HG02970 (cell line): ENCODE measurements around the gene FOXO3.
"Not testable (repeated sequence)": the region's sequence is repeated elsewhere in the genome, so short reads cannot be mapped to it uniquely, and the experiment has no call there.

Experiments
- ATAC-seq: cut with Tn5 transposase; IDR thresholded peaks from one replicate; pipeline ENCODE4 v1.9.1; 2021; ENCODE audit warnings: mild to moderate bottlenecking, moderate library complexity, moderate number of reproducible peaks; ENCODE audit not compliant: unreplicated experiment, low FRiP score

Gene FOXO3

DNA sequence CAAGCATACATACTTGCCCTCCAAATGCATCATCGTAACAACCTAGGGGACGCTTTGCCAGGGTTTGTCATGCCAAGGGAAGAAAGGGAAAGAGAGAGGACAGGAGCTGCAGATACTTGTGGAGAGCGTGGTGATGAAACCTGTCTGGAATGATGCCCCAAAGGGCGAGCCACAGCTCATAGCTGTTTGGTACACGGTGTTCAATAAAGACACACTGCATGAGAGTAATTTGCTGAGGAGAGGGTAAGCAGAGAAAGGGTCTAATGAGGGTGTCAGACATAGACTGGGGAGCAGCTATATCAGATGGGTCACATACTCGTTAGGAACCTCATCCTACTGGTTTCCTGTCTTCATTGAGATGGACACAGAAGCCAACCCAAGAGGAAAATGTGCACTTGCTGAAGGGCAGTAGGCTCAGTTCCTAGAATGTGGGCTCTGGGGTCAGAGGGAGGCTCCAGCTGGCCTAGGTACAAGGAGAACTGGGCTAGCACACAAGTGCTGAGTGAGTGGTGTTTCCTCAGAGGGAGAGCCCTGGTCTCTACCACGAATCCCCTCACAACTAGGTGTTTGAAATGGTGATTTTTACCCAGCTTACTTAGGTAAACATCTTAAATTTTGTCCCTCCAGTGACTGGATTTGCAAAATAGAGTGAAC is 5.2 kb upstream of the FOXO3 start:
- ATAC-seq: no peak

DNA sequence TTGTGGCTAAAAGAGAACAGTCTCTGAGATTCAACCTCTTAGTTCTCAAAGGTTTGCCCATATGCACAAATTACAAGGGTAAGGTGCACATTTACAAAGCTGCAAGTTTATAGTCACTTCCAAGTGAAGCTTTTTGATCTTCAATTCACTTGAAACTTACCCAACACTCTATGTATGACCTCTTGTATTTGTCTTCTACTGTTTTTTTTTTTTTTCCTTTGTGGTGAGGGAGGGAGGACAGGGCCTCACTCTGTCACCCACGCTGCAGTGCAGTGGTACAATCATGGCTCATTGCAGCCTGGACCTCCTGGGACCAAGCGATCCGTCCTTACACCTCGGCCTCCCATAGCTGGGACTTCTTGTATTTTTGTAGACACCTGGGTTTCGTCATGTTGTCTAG is 4.5 kb upstream of the FOXO3 start:
- ATAC-seq: no peak

DNA sequence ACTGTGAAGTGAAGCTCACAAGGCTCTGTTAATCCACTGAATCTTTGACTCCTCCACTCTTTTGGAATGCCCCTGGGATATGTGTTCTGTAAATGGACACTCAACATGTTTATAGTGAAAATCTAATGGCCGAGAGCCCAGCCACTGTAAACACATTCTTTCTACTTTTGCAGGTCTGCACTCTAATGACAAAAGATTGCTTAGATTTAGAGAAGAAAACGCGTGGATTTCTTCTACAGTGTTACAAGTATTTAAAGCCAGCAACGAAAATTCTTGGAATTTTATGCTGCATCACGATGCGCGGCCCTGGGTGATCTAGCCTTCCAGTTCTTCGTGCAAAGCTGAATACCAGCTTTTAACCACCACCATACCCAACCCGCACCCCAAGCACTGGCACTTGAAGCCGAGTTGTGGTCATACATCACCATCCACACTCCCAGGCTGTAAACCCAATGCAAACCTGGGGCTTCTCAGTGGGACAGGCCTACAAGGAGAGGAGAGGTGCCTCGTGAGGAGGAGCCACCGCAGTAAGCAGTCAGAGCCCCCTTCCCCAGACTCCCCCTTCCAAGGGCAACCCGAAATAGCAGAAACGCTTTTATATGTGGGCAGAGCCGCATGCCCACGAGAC is 3.7 kb upstream of the FOXO3 start:
- ATAC-seq: no peak

DNA sequence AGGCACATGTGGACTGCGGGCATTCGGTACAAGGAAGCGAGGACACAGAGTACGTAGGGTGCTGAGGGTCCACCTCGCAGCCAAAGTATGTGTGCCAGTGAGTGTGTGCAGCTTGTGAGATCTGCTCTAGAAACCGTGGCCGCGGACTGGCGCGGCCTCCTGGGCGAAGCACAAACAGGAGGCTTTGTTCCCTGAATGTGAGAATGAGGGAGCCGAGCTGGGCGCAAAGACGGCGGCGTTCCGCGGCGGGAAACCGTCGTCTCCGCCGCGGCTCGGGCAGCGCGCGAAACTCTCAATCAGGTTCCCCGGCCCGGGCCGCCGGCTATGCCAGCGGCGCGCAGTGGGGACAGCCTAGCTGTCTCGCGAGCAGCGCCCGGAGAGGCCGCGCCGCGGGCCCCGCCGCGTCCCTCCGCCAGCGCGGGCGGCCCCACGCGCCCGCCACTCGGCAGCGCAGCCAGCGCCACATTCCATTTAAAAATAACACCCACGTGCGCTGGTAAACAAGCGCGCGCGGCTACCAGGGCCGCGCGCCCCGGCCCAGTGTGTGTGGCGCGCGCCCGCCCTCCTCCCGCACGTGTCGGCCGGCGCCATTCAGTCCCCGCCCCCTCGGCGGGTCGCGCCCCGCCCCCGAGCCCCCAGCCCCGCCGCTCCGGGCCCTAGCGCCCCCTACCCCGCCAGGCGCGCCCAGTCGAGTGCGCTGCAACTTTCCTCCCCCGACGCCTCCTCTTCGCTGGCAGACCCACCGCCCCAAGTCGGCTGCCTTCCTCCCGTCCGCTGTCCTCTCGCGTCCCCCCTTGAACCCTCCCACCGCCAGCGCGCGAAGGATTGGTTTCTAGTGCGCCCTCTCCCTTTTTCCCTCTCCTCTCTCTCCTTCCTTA is 3.0 kb upstream of the FOXO3 start:
- no peak for ATAC-seq

DNA sequence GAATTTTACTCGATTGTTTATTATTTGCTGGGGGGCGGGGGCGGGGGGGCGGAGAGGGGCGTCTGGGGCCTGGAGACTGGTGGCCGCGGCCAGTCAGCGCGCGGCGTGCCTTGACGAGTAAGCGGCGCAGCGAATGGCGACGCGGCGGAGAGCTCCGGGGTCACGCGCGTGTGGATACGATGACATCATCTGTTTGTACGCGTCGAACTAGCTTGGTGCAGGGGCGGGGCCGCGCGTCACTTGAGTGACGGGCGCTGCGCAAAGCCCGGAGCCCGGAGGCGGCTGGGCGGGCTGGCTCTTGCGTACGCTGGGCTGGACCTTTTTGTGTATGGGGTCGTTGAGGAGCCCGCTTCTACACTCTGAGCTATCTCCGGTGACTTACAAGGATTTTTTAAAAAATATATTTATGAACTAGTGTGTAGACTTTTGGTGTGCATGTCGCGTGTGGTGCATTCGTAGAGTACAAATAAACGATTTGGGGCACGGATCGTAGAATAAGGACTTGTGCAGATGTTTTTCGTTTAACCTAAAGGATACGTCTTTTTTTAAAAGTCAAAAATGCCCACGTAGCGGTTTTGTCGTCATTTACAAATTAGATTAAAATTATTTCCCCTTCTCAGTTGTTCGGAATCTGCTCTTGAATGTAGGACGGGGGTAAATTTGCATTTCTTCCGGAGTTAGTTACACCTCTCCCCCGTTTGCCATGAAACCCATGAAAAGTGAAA is 2.2 kb upstream of the FOXO3 start:
- ATAC-seq: peak; percentile 59

DNA sequence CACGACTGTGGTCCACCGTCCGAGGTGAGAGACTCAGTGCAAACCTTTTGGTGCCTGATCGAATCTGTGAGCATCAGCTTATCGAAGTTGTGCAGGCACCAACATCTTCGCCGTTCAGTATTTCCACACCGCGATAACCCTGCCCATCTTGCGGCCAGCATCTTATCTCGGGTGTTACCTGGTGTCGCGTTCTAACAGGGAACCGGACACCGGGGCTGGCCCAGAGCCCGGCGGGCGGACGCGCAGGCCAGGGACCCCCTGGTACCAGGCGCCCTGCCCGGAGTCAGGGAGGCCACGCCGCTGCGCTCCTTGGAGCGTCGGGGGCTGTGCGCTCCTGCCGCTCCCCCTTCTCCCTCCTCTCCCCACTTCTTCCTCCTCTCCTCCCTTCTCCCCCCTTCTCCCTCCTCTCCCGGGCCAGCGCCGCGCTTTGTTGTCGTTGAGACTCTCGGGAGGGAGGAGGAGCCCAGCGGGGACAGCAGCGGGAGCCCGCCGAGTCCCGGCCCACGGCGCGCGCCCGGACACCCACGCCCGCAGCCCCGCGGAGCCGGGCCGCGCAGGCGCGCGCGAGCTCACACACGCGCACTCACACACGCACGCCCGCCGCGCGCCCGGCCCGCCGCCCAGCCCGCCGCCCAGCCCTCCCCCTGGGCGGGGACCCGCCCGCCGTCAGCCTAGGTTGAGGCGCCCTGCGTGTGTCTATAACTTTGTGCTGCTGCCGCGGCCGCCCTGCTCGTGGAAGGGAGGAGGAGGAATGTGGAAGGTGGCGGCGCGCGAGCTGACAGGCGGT is 1.4 kb upstream of the FOXO3 start:
- ATAC-seq: peak; percentile 33

DNA sequence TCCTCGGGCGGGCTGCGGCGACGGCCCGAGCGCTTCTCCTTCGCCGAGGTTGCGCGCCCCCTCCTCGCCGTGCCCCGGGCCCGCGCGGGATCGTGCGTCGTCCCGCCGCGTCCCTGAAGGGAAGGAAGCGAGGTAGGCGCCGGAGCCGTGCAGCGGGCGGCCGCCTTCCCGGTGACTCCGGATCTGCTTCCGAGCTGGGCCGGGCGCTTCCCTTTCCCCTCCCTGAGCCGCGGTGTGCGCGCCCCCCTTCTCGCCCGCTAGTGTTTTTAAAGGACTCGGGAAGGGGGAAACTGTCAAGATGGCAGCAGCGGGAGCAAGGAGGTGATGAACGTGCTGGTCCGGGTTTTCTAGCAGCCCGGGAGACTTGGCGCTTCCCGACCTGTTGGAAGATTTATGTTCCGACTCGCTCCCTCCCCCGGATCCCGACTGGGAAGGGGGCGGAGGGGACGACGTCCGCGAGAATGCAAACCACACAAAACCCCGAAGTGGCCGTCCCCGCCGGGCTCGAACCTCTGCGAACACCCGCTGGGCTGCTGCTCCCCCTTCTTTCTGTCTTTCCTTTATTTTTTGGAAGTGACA is 744 bp upstream of the FOXO3 start:
- no peak for ATAC-seq

DNA sequence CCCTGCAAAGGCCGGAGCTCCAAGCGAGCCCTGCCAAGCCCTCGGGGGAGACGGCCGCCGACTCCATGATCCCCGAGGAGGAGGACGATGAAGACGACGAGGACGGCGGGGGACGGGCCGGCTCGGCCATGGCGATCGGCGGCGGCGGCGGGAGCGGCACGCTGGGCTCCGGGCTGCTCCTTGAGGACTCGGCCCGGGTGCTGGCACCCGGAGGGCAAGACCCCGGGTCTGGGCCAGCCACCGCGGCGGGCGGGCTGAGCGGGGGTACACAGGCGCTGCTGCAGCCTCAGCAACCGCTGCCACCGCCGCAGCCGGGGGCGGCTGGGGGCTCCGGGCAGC is 561 bp downstream of the FOXO3 start:
- not testable (repeated sequence) for ATAC-seq

DNA sequence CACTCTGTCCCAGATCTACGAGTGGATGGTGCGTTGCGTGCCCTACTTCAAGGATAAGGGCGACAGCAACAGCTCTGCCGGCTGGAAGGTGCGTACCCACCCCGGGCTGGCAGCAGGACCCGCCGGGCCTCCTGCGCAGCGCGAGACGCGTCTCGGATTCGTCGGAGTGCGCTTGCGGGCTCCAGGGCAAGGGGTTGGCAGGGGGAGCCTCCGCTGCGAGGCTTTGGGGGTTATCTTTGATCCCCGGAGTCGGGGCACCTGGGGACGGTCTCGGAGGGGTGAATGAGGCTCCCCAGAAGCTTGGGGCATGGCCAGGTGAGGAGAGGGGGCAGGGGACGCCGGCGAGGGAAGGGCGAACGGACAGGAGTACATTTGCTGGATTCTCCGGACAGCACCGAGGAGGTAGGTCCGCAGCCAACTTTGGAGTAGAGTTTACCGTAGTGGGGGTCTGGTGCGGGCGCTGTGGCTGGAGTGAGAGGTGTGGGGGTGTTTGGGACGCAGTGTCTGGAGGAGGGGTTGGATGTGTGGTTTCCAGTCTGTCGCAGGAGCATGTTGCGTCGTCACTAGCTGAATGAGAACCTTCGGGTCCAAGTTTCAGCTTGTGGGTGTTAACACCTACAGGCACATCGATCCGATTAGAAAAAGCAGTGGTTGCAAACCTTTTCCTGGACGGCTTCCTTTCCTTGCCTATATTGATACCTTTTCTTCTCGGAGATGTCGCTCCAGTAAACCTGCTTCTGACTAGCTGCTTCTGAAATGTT is 1.2 kb downstream of the FOXO3 start:
- ATAC-seq: no peak

DNA sequence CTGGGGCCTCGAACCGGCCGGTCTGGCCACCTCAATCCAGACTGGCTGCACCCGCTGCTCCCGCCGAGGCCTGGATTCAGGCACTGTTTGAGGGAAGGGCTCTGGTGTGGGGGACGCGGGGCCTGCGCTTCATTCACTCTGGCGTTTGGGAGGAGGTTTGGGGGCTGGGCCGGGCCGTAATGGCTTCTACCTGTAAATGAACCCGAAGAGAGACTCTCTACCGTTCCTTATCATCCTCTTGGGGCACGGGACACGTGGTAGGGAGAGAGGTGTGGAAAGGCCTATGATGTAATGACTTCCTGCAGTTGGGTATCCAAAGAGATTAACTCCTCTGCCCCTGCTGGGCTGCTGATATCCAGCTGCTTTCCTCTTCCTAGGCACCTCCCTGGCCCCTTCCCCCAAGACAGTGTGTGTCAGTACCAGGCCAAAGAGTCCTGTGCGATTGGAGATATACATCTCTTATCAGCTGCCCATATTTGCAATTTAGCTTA is 1.8 kb downstream of the FOXO3 start:
- ATAC-seq: no peak

DNA sequence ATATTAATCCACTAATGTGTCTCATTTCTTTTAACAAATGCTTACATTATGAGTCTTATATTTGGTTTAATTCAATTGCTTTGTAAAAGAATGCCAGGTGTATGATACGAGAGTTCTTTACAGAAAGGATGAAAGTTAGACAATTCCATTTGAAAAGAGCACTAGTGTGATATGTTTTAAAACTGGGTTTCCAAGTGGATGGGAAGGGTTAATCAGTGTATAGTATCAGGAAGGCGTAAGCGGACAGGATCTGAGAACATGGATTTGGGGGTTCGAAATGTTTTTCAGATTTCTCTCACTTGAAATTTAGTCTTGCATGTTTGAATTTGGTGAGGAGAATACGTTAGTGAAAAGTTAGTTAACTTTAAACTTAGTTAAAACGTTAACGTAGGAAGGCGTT is 2.6 kb downstream of the FOXO3 start:
- no peak for ATAC-seq

DNA sequence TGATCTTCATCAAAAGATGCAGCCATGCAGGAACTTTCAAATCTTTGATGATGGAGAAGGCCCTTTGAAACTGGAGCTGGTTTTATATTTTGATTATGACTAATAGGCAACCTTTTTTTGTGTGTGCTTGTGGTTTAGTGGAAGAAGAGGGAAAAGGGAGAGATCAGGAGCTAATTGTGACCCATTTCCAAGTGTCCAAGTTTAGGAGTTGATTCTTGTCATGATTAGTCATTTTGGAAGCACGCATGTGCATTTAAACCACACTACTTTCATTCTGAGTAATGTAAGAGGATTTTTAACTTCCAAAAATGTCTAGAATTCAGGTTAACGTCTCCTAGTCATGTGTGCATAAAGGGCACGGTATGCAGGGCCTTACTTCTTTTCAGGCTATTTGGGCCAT is 3.5 kb downstream of the FOXO3 start:
- ATAC-seq: no peak

DNA sequence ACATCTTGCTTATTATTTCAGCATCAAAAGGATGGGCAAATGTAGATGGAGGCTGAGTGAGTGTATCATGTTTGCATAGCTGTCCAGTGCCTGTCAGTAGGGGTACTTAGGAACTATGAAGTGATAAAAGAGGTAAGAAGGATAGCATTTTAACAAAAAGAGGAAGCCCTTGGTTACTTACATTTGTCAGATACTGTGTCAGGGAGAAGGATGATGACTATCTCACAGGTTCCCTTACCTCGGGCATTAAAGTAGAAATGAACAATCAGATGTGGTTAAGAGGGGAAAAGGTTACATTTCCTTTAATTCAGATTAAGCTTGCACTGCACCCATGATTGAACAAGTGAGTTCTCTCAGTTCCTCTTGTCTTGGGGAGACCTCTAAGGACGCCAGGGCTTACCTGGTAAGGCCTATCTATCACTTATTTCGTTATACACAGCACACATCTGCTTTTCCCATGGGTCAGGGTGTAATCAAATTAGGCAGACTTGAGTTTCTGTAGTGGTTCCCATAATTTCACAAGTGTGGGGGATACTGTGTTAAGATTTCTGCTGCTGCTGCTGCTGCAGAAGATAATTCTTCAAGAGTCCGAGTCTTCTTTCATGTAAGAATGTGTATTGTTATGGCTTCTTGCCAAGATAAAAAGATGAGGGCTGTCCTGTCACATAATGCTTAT is 4.5 kb downstream of the FOXO3 start:
- peak; percentile 46 for ATAC-seq

DNA sequence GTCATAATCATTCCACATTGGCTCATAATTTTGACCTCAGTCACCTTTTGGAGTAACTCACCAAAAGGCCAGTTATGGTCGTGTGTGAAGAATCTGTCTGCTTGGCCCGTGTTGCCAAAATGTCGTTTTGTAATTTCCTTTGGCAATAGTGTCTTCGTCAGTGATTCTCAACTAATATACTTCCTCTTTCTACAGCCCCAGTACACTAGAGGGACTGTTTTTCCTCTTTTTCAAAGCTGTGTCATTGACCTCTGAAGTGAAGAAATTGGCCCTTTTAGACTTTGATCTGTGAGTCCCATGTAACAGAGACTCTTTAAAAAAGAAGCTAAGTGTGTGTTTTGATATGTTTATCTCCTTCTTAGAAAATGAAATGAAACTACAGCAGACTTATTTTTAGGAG is 5.2 kb downstream of the FOXO3 start:
- no peak for ATAC-seq

DNA sequence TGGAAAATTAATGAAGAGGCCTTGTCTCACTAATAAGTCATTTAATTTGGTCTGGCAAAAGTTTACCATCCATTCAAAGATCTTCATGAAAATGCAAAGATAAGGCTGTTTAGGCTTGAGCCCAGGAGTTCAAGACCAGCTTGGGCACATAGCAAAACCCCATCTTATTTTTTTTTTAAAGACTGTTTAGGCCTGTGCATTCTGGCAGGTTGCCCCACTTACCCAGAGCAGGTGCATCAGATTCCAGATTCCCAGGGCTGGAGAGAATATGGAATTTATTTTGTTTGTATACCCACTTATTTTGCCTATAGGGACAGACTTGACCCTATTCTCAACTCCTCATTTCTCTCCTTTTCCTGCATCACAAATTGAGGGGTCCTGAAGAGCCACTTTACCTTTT is 5.7 kb downstream of the FOXO3 start:
- no peak for ATAC-seq

DNA sequence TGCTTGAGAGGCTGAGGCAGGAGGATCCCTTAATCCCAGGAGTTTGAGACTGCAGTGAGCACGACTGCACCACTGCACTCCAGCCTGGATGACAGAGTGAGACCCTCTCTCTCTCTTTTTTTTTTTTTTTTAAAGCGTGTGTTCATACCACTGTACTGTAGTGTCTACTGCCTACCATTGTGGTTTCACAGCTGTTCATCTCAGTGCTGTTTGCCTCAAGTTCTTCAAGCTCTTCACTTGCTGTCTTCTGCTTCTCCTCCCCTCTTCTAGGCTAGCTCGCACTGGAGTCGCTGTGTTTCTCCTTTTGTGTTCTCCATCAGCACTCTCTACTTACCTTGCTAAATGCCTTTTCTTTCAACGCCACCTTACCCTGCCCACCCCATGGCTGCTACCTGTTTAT is 7.4 kb downstream of the FOXO3 start:
- ATAC-seq: no peak

DNA sequence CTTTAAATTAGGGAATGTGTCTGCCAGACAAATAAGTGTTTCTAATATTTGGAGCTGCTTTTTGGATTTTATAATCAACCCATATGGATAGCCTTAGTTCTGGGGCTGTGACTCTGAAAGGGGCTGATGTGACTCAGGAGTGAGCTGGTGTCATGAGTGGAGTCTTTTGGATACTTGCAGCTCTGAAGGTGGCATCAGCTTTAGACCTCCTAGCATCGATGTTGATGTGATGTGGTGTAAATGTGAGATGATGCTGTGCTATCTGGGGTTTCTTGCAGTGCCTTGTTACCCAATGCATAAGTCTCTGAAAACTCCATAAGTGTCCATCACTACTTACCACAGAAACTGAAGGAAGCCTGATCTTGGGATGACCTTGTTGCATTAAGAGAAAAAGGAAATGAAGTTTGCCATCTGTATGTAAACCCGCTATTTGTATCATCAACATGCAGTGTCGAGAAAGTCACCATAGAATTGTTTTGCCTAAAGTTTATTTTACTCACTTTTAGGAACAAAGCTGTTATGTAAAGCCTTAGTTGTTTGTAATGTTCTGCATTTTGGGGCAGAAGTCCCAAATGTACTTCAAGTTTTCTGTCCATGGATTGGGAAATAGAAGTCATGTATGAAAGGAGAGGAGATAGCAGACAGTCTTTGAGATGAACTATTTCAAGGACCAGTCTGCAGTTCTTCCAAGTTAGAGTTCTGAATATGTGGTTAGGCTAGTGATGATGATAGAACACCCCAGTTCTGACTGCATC is 8.0 kb downstream of the FOXO3 start:
- no peak for ATAC-seq

DNA sequence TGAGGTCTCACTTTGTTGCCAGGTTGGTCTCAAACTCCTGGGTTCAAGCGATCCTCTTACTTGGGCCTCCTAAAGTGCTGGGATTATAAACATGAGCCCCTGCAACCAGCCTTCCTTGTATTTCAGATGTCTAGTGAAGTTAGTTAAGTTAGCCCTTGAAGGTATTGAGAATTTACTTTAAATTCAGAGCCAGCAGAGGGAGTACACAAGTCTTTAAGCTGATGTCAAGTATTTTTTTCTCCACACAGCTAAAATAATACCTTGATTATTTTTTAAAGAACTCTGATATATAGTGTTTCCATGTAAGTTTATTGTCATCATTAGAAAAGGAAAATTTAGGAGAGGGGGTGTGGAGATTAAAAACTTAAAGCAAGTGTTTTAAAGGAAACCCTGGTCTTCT is 9.8 kb downstream of the FOXO3 start:
- no peak for ATAC-seq
